GM19455 (cell line): Measurements from ENCODE around the gene COG8.
A peak's percentile ranks its signal among the peaks of the same experiment; 100 is the strongest.
"Not testable (repeated sequence)": the region's sequence is repeated elsewhere in the genome, so short reads cannot be mapped to it uniquely, and the experiment has no call there.

Source experiments
- ATAC-seq: cut with Tn5 transposase; IDR thresholded peaks from one replicate; pipeline ENCODE4 v1.9.1; 2021; ENCODE audit not compliant: unreplicated experiment

COG8 gene

GRCh38 chr16:69319826-69320739 is 19.3 kb downstream of the COG8 start:
- ATAC-seq: no peak

GRCh38 chr16:69319381-69319780 is 20.0 kb downstream of the COG8 start:
- ATAC-seq: no peak

DNA sequence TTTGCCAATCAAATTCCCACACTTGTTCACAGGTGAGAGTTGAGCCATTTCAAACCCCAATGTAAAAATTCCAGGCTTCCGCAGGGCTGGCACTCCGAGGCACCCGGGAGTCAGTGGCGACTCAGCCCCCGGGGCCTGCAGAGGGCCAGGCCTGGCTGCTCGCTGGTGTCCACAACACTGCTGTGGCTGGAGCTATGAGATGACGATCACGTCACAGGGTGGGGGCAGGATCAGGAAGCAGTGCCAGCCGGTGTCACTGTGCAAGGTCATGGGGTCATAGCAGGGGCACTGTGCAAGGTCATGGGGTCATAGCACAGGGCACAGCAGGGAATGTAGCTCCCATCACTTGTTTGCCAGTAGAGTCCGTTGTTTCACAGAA is 20.5 kb downstream of the COG8 start:
- no peak for ATAC-seq

- no peak for ATAC-seq
These were observed 21.0 kb downstream of the COG8 start for GRCh38 chr16:69318177-69318910.

GRCh38 chr16:69316595-69317034 is 22.7 kb downstream of the COG8 start:
- no peak for ATAC-seq

DNA sequence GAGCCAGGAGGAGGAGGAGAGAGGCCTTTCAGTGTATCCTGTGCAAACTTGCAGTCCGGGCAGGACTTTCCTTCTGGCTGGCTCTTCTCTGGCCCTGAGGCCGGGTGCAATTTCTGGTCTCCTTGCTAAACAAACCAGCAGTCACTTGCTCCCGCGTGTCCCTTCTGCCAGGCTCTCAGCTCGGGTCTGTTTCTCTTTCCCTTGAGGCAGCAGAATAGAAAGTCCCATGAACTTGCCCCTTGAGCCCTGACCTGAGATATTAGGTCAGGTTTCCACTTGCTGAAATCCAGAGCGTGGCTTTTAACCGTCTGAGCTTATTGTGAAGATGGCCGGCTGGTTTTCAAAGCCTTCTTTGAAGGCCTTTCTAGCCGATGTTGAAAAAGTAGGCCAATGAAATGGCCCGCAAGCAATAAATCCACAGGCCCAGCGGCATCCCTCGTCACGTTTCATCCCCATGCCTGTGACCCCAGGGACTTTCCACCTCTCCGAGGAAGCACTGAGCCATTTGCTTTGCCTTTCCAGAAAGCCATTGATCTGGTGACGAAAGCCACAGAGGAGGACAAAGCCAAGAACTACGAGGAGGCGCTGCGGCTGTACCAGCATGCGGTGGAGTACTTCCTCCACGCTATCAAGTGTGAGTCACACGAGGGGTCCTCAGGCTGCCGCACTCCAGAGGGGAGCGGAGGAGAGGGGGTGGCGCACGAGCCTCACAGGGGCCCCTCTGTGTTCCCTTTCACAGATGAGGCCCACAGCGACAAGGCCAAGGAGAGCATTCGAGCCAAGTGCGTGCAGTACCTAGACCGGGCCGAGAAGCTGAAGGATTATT is 23.7 kb downstream of the COG8 start:
- ATAC-seq: no peak

DNA sequence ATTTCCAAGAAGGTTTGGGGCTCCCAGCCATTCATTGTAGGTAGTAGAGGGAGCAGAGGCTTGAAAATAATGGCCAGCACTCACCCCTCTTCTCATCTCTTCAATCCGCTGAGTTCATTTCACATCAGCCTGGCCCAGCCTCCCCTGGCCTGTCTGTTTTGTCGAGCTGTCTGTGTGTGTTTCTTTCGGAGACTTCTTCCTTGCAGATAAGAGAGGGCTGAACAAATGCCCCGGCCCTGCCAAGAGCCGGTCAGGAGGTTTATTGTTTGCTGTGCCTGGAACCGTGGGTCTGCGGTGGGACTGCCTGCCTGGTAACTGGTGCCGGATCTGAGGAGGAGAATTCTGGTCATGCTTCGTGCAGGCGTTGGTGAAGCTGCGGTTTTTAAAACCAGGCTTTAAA is 24.8 kb downstream of the COG8 start:
- ATAC-seq: no peak

DNA sequence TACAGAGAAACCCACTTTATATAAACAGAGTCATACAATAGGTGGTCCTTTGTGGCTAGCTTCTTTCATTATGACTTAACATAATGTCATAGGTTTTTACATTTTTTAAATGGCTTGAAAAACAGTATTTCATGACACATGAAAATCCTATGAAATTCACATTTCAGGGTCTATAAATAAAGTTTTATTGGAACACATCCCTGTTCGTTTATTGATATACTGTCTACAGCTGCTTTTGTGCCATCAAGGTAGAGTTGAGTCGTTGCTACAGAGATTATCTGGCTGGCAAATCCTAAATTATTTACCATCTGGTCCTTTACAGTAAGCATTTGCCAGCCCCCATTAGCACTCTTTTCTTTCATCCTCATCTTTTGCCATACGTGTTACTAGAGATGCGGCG is 25.9 kb downstream of the COG8 start:
- no peak for ATAC-seq

- peak; percentile 45 for ATAC-seq
These were observed 27.6 kb downstream of the COG8 start for GRCh38 chr16:69311533-69312387.

DNA sequence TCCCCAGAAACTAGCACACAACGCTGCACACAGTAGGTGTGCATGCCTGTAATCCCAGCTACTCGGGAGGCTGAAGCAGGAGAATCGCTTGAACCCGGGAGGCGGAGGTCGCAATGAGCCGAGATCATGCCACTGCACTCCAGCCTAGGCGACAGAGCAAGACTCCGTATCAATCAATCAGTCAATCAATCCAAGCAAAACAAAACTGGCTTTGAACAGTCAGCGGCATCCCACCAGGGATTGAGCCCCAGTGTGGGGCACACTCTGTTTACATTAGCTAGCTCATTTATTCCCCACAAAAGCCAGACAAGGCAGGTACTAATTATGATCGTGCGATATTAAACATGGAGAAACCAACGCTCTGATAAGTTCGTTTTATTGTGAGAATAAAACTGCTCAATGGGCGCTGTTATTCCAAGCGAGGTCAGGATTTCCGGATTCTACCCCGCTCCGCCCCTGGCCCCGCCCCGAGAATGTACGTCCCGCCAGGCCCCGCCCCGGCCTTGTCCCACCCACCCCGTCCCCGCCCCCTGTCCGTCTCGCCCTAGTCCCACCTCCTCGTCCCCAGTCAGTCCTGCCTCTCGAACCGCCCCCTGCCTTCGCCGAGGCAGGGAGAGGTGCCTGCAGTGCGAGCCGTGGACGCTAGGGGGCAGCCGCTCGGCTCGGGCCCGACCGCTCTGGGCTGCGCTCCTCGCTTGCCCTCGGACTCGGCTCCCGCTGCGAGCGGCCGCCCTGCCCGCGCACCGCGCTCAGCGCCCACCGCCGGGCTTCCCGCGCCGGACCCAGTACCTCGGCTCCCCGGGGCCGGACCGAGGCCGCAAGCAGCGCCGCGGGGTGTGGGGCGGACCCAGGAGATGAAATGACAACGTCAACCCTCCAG is 28.5 kb downstream of the COG8 start, which contains the start of gene VPS4A:
VPS4A (plus strand) TSS at position 698 of the 880 bp plus-strand sequence; CDS start at position 860, 162 bp downstream.
- ATAC-seq: peak; percentile 90

- ATAC-seq: no peak
These were observed 30.0 kb downstream of the COG8 start for GRCh38 chr16:69309316-69309715.

GRCh38 chr16:69307856-69308255 is 31.5 kb downstream of the COG8 start:
- ATAC-seq: no peak

DNA sequence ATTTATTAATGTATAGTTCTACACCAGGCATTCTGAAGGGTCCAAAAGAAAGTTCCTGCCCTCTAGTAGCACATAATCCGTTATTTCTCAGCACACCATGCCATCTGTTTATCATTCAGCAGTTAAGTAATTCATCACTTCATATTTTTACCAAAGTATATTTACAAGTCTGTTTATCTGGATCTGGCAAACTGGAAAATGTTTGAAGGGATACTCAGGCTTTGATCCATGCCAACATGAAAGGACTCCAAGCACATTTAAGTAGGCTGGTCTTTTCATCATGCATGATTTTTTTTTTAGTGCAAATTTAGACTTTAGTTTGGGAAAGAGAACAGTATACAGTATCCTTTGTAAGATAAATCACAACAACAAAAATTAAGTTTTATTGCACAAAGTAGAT is 32.3 kb downstream of the COG8 start:
- ATAC-seq: no peak

- ATAC-seq: no peak
These were observed 33.3 kb downstream of the COG8 start for GRCh38 chr16:69306031-69306430.

DNA sequence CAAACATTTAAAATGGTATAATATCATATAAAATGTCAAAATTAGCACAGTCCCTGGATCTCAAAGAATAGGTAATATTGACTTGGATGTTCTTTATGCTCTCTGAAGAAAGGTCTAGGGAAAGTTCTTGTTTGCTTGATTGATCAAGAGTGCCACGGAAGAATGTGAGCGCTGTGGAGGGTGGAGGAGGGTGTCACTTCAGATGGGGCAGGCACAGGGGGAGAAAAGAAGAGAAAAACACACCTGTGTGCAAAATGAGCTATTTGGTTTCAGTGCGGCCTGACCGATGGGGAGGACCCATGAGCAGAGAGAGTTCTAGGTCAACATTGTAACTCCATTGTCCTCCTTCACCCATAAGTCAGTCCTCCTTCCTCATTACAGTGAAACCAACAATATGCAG is 37.1 kb downstream of the COG8 start:
- ATAC-seq: no peak

GRCh38 chr16:69301861-69302260 is 37.5 kb downstream of the COG8 start:
- ATAC-seq: no peak

GRCh38 chr16:69301187-69301586 is 38.2 kb downstream of the COG8 start:
- ATAC-seq: no peak

- no peak for ATAC-seq
These were observed 41.1 kb downstream of the COG8 start for GRCh38 chr16:69298261-69298660.

- ATAC-seq: not testable (repeated sequence)
These were observed 42.6 kb downstream of the COG8 start for GRCh38 chr16:69296771-69297170.
